Measurements from ENCODE around the gene HPRT1. TPM values are rescaled to one million over a fixed set of nuclear protein-coding genes. Genes with fewer than 3 reads are reported as not detected.
"Not testable (repeated sequence)": the region's sequence is repeated elsewhere in the genome, so short reads cannot be mapped to it uniquely, and the experiment has no call there.

Gene HPRT1
- total RNA-seq, 1 donor from 2014 or later = 20.3 TPM

DNA sequence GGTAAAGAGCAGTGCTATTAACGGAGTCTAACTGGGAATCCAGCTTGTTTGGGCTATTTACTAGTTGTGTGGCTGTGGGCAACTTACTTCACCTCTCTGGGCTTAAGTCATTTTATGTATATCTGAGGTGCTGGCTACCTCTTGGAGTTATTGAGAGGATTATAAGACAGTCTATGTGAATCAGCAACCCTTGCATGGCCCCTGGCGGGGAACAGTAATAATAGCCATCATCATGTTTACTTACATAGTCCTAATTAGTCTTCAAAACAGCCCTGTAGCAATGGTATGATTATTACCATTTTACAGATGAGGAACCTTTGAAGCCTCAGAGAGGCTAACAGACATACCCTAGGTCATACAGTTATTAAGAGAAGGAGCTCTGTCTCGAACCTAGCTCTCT is 1.5 kb downstream of the HPRT1 start:
- no peaks in the 10 kb centered on the region for H3K27me3 Mint-ChIP-seq (ENCODE audit: low read depth)
- DNase-seq (ENCODE audit: low read depth, low spot score) = no peak
- no peaks in the 10 kb centered on the region for H3K36me3 Mint-ChIP-seq (ENCODE audit: low read depth)
- peaks cover 11% of the 10 kb centered on the region for H3K4me1 Mint-ChIP-seq
- TF ChIP-seq, protein P1, sequence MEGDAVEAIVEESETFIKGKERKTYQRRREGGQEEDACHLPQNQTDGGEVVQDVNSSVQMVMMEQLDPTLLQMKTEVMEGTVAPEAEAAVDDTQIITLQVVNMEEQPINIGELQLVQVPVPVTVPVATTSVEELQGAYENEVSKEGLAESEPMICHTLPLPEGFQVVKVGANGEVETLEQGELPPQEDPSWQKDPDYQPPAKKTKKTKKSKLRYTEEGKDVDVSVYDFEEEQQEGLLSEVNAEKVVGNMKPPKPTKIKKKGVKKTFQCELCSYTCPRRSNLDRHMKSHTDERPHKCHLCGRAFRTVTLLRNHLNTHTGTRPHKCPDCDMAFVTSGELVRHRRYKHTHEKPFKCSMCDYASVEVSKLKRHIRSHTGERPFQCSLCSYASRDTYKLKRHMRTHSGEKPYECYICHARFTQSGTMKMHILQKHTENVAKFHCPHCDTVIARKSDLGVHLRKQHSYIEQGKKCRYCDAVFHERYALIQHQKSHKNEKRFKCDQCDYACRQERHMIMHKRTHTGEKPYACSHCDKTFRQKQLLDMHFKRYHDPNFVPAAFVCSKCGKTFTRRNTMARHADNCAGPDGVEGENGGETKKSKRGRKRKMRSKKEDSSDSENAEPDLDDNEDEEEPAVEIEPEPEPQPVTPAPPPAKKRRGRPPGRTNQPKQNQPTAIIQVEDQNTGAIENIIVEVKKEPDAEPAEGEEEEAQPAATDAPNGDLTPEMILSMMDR (conservative IDR thresholded peaks at IDR 0.05) = no peak
- no peaks in the 10 kb centered on the region for H3K9me3 Mint-ChIP-seq
- peak overlapping the region; percentile 94 for H3K4me3 Mint-ChIP-seq
- no peak overlapping the region for H3K27ac Mint-ChIP-seq (ENCODE audit: unreplicated experiment)

DNA sequence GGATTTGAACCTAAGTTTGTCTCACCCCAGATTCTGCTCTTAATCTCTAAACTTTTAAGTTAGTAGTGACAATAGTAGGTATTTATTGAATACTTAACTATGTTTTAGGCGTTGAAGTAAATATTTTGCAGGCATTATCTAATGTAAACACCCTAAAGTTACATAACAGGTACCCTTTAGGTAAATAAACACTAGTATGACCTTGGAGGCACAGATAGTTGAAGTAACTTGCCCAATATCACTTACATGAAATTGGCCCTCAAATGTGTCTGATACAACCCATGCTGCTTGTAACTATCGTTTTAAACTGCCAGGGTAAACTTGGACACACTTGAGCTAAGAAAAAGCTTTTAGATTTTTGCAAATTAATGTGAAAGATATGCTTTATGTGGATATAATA is 3.0 kb downstream of the HPRT1 start:
- no peaks in the 10 kb centered on the region for H3K36me3 Mint-ChIP-seq (ENCODE audit: low read depth)

DNA sequence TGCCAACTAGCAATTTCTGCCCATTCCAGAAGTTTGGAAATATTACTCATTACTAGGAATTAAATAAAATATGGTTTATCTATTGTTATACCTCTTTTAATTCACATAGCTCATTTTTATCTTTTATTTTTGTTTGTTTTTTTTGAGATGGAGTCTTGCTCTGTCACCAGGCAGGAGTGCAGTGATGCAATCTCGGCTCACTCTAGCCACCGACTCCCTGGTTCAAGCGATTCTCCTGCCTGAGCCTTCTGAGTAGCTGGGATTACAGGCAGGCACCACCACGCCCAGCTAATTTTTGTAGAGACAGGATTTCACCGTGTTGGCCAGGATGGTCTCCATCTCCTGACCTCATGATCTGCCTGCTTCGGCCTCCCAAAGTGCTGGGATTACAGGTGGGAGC is 4.5 kb downstream of the HPRT1 start:
- H3K27me3 Mint-ChIP-seq (ENCODE audit: low read depth); H3K9me3 Mint-ChIP-seq; H3K36me3 Mint-ChIP-seq (ENCODE audit: low read depth); H3K4me3 Mint-ChIP-seq; H3K27ac Mint-ChIP-seq (ENCODE audit: unreplicated experiment); DNase-seq (ENCODE audit: low read depth, low spot score): not testable (repeated sequence)
- peaks cover 11% of the 10 kb centered on the region for H3K4me1 Mint-ChIP-seq

More for the DNA sequence above, 3.0 kb downstream of the HPRT1 start:
- TF ChIP-seq, protein P1 (conservative IDR thresholded peaks at IDR 0.05) = no peak
- no peaks in the 10 kb centered on the region for H3K27me3 Mint-ChIP-seq (ENCODE audit: low read depth)
- H3K9me3 Mint-ChIP-seq = no peaks in the 10 kb centered on the region
- no peak for DNase-seq (ENCODE audit: low read depth, low spot score)
- H3K27ac Mint-ChIP-seq (ENCODE audit: unreplicated experiment) = no peak overlapping the region
- no peak overlapping the region for H3K4me3 Mint-ChIP-seq
- peaks cover 11% of the 10 kb centered on the region for H3K4me1 Mint-ChIP-seq

DNA sequence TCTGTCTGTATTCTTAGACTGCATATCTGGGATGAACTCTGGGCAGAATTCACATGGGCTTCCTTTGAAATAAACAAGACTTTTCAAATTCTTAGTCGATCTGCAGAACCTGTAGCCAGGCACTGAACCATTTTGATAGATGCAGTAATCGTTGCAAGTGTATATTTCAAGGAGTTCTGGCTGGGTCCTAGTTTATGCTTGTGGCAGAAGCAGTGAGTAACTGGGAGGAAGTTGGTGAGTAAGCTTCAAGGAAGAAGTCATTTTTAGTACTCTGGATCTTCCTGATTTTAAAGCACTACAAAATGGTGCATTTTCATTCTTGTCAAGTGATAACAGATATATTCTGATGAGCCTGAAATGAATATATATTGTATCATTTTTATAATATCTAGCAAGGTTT is 9.5 kb downstream of the HPRT1 start:
- no peaks in the 10 kb centered on the region for H3K36me3 Mint-ChIP-seq (ENCODE audit: low read depth)
- no peak for DNase-seq (ENCODE audit: low read depth, low spot score)
- TF ChIP-seq, protein P1 (conservative IDR thresholded peaks at IDR 0.05) = no peak
- H3K27me3 Mint-ChIP-seq (ENCODE audit: low read depth) = no peaks in the 10 kb centered on the region
- no peaks in the 10 kb centered on the region for H3K9me3 Mint-ChIP-seq
- no peaks in the 10 kb centered on the region for H3K4me1 Mint-ChIP-seq
- H3K4me3 Mint-ChIP-seq = no peak overlapping the region
- H3K27ac Mint-ChIP-seq (ENCODE audit: unreplicated experiment) = no peak overlapping the region

DNA sequence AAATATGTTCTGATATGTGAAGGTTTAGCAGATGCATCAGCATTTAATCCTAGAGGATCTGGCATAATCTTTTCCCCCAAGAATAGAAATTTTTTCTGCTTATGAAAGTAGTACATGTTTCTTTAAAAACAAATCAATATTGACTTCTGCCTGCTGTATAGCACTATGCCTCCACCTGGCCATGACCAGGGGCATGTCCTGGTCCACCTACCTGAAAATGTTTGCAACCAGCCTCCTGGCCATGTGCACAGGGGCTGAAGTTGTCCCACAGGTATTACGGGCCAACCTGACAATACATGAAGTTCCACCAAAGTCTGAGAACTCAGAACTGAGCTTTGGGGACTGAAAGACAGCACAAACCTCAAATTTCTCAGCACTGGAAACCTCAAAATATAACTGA is 10.0 kb downstream of the HPRT1 start:
- H3K27ac Mint-ChIP-seq (ENCODE audit: unreplicated experiment) = no peak overlapping the region
- H3K27me3 Mint-ChIP-seq (ENCODE audit: low read depth) = no peaks in the 10 kb centered on the region
- no peak overlapping the region for H3K4me3 Mint-ChIP-seq

DNA sequence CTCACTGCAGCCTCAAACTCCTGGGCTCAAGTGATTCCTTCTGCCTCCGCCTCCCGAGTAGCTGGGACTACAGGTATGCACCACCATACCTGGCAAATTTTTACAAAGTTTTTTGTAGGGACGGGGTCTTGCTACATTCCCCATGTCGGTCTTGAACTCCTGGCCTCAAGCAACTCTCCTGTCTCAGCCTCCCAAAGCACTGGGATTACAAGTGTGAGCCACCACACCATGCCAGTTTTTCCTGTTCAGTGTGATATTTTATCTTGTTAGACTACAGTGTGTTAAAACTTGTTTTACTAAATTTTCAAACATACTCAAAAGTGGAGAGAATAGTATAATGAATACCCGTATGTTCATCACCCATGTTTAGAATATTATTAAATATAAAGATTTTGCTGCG is 12.1 kb downstream of the HPRT1 start:
- no peak for DNase-seq (ENCODE audit: low read depth, low spot score)
- no peak overlapping the region for H3K27ac Mint-ChIP-seq (ENCODE audit: unreplicated experiment)
- no peaks in the 10 kb centered on the region for H3K27me3 Mint-ChIP-seq (ENCODE audit: low read depth)
- TF ChIP-seq, protein P1 (conservative IDR thresholded peaks at IDR 0.05) = no peak
- H3K4me1 Mint-ChIP-seq = no peaks in the 10 kb centered on the region
- H3K36me3 Mint-ChIP-seq (ENCODE audit: low read depth) = peaks cover 2% of the 10 kb centered on the region
- no peaks in the 10 kb centered on the region for H3K9me3 Mint-ChIP-seq
- H3K4me3 Mint-ChIP-seq = no peak overlapping the region

More for the DNA sequence above, 10.0 kb downstream of the HPRT1 start:
- TF ChIP-seq, protein P1 (conservative IDR thresholded peaks at IDR 0.05) = no peak
- Mint-ChIP-seq H3K4me1 (no peaks in the 10 kb centered on the region), H3K9me3 (no peaks in the 10 kb centered on the region), H3K36me3 (ENCODE audit: low read depth) (peaks cover under 1% of the 10 kb centered on the region)
- no peak for DNase-seq (ENCODE audit: low read depth, low spot score)
